ENCODE results near the gene RAB10. TPM values are rescaled to one million over a fixed set of nuclear protein-coding genes. Genes with fewer than 3 reads are reported as not detected.
"Not testable (repeated sequence)": the region's sequence is repeated elsewhere in the genome, so short reads cannot be mapped to it uniquely, and the experiment has no call there.

RAB10 gene
- total and polyA plus RNA-seq, 4 donors: 37.6 to 149 (median 85.2) TPM

- Histone ChIP-seq H3K27ac (ENCODE audit: low read depth in 1 of 2, low read length in 1 of 2) (no peak overlapping the region), H3K27me3 (ENCODE audit: control insufficient read depth in 3 of 3, insufficient read depth in 3 of 3, low read length in 2 of 3) (no peaks in the 10 kb centered on the region), H3K4me1 (ENCODE audit: control insufficient read depth in 5 of 5, insufficient read depth in 5 of 5, low read length in 5 of 5) (peaks cover 0 to 14% (median 0%) of the 10 kb centered on the region in 5 donors), H3K4me3 (no peak overlapping the region), H3K9me3 (ENCODE audit: control insufficient read depth in 4 of 4, insufficient read depth in 3 of 4, low read length in 3 of 4) (peaks cover 0 to 7% (median 0%) of the 10 kb centered on the region in 4 donors), H3K36me3 (ENCODE audit: control insufficient read depth in 4 of 4, insufficient read depth in 4 of 4, low read length in 4 of 4) (peaks cover 0 to 12% (median 4%) of the 10 kb centered on the region in 4 donors), H3K9ac (ENCODE audit: insufficient read depth in 1 of 2, low read length in 2 of 2) (no peak overlapping the region)
- DNase-seq (no peak), ATAC-seq (ENCODE audit: insufficient read depth, low FRiP score) (no peak)
- TF ChIP-seq CTCF (IDR thresholded peaks at IDR 0.05; ENCODE audit: control extremely low read depth, extremely low read depth): no peak
- WGBS, 2 donors: 96 to 98% methylated on average over 4 of the region's 4 CpGs
Observed at GRCh38 chr2:26103752-26104151, 69.9 kb downstream of the RAB10 start.

GRCh38 chr2:26108701-26109100, 74.8 kb downstream of the RAB10 start:
- not testable (repeated sequence) for H3K27me3 ChIP-seq (ENCODE audit: control insufficient read depth in 3 of 3, insufficient read depth in 3 of 3, low read length in 2 of 3); H3K4me3 ChIP-seq; ATAC-seq (ENCODE audit: insufficient read depth, low FRiP score); H3K9ac ChIP-seq (ENCODE audit: insufficient read depth in 1 of 2, low read length in 2 of 2); H3K4me1 ChIP-seq (ENCODE audit: control insufficient read depth in 5 of 5, insufficient read depth in 5 of 5, low read length in 5 of 5); DNase-seq; H3K27ac ChIP-seq (ENCODE audit: low read depth in 1 of 2, low read length in 1 of 2); H3K9me3 ChIP-seq (ENCODE audit: control insufficient read depth in 4 of 4, insufficient read depth in 3 of 4, low read length in 3 of 4)
- 89 to 93% methylated on average over 6 of the region's 6 CpGs for WGBS, 2 donors
- peaks cover 4 to 15% (median 6%) of the 10 kb centered on the region in 4 donors for H3K36me3 ChIP-seq (ENCODE audit: control insufficient read depth in 4 of 4, insufficient read depth in 4 of 4, low read length in 4 of 4)

GRCh38 chr2:26112201-26112600, 78.3 kb downstream of the RAB10 start:
- H3K4me3 ChIP-seq: no peak overlapping the region

GRCh38 chr2:26114151-26114550, 80.3 kb downstream of the RAB10 start:
- Histone ChIP-seq H3K4me1 (ENCODE audit: control insufficient read depth in 5 of 5, insufficient read depth in 5 of 5, low read length in 5 of 5) (peaks cover 0 to 7% (median 0%) of the 10 kb centered on the region in 5 donors), H3K4me3 (no peak overlapping the region), H3K27me3 (ENCODE audit: control insufficient read depth in 3 of 3, insufficient read depth in 3 of 3, low read length in 2 of 3) (no peaks in the 10 kb centered on the region), H3K36me3 (ENCODE audit: control insufficient read depth in 4 of 4, insufficient read depth in 4 of 4, low read length in 4 of 4) (peaks cover 5 to 12% (median 6%) of the 10 kb centered on the region in 4 donors), H3K9me3 (ENCODE audit: control insufficient read depth in 4 of 4, insufficient read depth in 3 of 4, low read length in 3 of 4) (no peaks in the 10 kb centered on the region), H3K9ac (ENCODE audit: insufficient read depth in 1 of 2, low read length in 2 of 2) (no peak overlapping the region), H3K27ac (ENCODE audit: low read depth in 1 of 2, low read length in 1 of 2) (no peak overlapping the region)
- DNase-seq: no peak
- no peak for ATAC-seq (ENCODE audit: insufficient read depth, low FRiP score)
- 64 to 76% methylated on average over 2 of the region's 2 CpGs for WGBS, 2 donors
- TF ChIP-seq CTCF (IDR thresholded peaks at IDR 0.05; ENCODE audit: control extremely low read depth, extremely low read depth): no peak

More at GRCh38 chr2:26112201-26112600, 78.3 kb downstream of the RAB10 start:
- WGBS, 2 donors: 90 to 91% methylated on average over 1 of the region's 1 CpG
- Histone ChIP-seq H3K36me3 (ENCODE audit: control insufficient read depth in 4 of 4, insufficient read depth in 4 of 4, low read length in 4 of 4) (peaks cover 5 to 12% (median 6%) of the 10 kb centered on the region in 4 donors), H3K27ac (ENCODE audit: low read depth in 1 of 2, low read length in 1 of 2) (no peak overlapping the region), H3K9ac (ENCODE audit: insufficient read depth in 1 of 2, low read length in 2 of 2) (no peak overlapping the region), H3K9me3 (ENCODE audit: control insufficient read depth in 4 of 4, insufficient read depth in 3 of 4, low read length in 3 of 4) (no peaks in the 10 kb centered on the region), H3K4me1 (ENCODE audit: control insufficient read depth in 5 of 5, insufficient read depth in 5 of 5, low read length in 5 of 5) (peaks cover 0 to 7% (median 0%) of the 10 kb centered on the region in 5 donors), H3K27me3 (ENCODE audit: control insufficient read depth in 3 of 3, insufficient read depth in 3 of 3, low read length in 2 of 3) (no peaks in the 10 kb centered on the region)
- TF ChIP-seq CTCF (IDR thresholded peaks at IDR 0.05; ENCODE audit: control extremely low read depth, extremely low read depth): no peak
- DNase-seq: no peak
- no peak for ATAC-seq (ENCODE audit: insufficient read depth, low FRiP score)
